ENCODE measurements around the gene COL6A5.
"Not testable (repeated sequence)": the region's sequence is repeated elsewhere in the genome, so short reads cannot be mapped to it uniquely, and the experiment has no call there.

Gene COL6A5, protein sequence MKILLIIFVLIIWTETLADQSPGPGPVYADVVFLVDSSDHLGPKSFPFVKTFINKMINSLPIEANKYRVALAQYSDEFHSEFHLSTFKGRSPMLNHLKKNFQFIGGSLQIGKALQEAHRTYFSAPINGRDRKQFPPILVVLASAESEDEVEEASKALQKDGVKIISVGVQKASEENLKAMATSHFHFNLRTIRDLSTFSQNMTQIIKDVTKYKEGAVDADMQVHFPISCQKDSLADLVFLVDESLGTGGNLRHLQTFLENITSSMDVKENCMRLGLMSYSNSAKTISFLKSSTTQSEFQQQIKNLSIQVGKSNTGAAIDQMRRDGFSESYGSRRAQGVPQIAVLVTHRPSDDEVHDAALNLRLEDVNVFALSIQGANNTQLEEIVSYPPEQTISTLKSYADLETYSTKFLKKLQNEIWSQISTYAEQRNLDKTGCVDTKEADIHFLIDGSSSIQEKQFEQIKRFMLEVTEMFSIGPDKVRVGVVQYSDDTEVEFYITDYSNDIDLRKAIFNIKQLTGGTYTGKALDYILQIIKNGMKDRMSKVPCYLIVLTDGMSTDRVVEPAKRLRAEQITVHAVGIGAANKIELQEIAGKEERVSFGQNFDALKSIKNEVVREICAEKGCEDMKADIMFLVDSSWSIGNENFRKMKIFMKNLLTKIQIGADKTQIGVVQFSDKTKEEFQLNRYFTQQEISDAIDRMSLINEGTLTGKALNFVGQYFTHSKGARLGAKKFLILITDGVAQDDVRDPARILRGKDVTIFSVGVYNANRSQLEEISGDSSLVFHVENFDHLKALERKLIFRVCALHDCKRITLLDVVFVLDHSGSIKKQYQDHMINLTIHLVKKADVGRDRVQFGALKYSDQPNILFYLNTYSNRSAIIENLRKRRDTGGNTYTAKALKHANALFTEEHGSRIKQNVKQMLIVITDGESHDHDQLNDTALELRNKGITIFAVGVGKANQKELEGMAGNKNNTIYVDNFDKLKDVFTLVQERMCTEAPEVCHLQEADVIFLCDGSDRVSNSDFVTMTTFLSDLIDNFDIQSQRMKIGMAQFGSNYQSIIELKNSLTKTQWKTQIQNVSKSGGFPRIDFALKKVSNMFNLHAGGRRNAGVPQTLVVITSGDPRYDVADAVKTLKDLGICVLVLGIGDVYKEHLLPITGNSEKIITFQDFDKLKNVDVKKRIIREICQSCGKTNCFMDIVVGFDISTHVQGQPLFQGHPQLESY (N-terminal part only)

DNA sequence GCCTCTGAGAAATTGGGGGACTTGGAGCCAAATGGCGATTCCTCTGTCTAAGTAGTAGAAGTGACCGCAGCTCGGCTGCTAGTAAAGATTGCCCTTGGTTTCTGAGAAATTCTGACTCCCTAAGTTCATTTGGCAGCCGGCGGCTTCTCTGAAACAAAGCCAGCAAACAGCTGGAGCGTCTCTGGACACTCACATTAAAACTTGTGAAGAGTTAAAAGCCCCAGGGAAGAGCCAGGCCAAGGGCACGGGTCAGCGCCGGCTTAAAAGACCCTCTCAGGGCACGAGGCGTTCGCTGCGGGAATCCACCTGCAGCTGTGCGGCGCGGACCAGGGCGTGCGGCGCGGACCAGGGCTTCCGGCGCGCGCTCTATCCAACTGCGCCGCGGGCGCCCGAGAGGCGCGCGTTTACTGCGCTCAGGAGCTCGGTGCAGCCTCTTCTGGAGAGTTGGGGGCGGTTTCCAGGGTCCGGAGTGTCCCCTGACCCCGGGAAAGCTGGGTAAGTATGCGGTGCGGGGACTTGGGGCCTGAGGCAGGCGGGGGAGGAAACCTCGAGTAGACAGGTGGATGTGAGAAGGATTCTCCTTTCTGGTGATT lies at the start of gene COL6A5:
TSS of gene COL6A5 (plus strand) at position 186 of the 593 bp plus-strand sequence. CDS start 27,967 bp downstream, outside the sequence.
- peak; percentile 45 for DNase-seq

DNA sequence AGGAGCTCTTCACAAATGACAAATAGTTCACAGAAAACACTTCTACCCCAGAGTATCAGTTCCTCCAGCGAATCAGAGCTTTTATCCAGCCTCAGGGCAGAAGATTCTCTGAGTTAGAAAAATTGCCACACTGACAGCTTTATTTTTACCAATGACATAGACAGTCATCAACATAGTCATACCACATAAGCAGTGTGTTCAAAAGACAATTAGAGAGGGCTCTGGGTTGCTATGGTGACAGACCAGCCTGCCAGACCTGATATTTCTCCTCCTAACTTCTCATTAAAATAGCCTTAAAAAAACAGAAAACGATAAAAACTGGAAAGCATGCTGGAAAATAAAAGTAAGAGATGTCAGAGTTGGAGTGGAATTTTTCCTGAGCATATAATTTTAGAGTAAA lies 45.9 kb upstream of the COL6A5 start:
- DNase-seq: no peak

DNA sequence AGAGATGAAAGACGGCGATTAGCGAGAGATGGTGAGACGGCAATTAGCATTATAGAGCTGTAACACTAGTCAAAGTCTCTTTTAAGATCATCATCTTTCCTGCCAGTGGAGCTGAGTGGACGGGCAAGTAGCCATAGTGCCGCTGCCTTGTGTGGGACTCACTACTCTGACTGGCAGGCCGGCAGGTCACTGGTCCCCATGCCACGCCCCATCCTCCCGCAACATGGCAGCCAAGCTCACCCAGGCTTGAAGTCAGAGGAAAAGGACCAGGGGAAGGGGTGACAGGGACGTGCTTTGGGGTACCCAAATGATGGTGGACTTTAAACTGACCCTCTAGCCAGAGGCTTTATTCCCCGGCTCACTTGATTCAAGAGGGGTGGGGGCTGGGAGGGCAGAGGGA lies 44.6 kb upstream of the COL6A5 start:
- no peak for DNase-seq

- DNase-seq: no peak
These were observed 35.4 kb upstream of the COL6A5 start for GRCh38 chr3:130310109-130310508.

DNA sequence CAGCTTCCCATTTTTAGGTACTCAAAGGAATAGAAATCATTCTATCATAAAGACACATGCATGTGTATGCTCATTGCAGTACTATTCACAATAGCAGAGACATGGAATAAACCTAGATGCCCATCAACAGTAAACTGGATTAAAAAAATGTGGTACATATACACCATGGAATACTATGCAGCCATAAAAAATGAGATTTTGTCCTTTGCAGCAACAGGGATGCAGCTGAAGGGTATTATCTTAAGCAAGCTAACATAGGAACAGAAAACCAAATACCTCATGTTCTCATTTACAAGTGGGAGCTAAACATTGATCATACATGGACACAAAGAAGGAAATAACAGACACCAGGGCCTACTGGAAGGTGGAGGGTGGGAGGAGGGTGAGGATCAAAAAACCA lies 33.1 kb upstream of the COL6A5 start:
- no peak for DNase-seq

DNA sequence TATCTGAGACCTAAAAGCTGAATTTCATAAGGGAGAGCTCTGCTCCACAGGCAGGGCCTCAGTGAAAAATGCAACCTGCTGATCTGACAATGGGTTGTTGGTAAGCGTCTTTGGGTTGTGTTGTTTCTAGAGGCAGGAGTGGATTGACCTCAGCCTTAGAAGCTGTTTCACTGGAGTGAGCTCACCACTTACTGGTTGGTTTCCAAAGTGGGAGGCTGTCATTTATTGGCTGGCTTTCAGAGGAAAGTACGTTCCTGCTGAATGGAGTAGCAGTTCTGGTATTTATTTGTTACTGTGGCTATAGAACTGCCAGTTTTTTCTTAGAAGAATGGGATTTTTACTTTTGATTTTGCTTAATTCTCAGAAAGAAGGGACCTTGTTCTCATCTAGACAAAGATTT lies 29.3 kb upstream of the COL6A5 start:
- no peak for DNase-seq

DNA sequence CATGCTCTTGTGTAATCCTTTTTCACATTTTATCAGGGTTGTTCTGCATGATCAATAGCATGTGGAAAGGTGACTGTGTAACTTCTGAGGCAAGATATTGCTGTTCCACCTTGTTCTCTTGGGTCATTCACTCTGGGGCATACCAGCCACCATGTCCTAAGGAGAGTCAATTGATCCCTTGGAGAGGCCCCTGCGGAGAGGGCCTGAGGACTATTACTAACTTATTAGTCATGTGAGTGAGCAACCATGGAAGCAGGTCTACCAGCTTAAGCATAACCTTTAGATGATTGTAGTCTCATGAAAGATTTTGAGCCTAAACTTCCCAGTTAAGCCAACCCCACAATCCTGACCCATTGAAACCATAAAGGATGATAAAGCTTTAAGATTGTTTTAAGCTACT lies 22.0 kb upstream of the COL6A5 start:
- no peak for DNase-seq

DNA sequence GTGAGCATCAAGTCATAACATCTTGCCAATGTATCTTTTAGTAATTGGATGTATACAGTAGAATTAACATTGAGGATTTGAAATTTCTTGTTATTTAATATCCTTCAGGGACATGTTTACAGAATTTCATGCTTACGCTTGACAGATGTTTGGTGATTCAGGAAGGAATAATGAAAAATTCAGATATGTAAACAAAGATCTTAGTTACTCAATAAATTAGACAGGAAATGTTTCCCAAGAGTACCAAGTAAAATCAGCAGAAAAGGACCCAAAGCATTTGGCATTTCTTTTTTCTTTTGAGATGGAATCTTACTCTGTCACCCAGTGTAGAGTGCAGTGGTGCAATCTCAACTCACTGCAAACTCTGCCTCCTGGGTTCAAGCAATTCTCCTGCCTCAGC lies 4.7 kb upstream of the COL6A5 start:
- DNase-seq: no peak

GRCh38 chr3:130341388-130341787 lies 4.1 kb upstream of the COL6A5 start:
- DNase-seq: no peak

DNA sequence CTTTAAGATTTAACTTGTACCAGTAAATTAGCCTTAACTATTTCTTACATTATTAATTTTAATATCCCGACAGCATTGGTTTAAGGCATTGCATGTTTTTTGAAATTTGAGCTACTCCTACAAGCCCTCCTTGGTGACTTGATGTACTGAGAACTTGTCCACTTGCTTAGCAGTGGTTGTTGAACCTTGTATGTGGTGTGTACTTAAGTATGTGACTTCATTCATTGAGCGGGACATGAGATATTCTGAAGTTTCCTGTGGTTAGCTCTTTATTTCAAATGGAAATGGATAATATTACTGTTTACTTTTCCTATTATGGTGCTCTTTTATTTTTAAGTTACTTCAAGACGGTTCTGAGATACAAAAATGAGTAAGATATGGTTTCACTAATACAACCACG lies 3.6 kb upstream of the COL6A5 start:
- no peak for DNase-seq

- no peak for DNase-seq
These were observed 2.4 kb upstream of the COL6A5 start for GRCh38 chr3:130342821-130343661.

- DNase-seq: not testable (repeated sequence)
These were observed 2.8 kb downstream of the COL6A5 start for GRCh38 chr3:130348258-130348657.

- no peak for DNase-seq
These were observed 9.0 kb downstream of the COL6A5 start for GRCh38 chr3:130354430-130354829.

DNA sequence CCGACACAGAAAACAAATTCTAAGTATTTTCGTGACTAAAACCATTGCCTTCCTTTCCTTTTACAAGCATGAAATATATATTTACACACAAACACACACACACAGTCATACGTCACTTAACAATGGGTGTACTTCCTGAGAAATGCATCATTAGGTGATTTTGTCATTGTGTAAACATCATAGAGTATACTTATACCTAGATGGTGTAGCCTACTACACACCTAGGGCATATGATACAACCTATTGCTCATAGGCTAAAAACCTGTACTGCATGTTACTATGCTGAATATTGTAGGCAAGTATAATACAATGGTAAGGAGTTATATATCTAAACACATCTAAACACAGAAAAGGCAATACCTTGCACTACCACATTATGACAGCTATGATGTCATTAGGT lies 28.6 kb downstream of the COL6A5 start:
- DNase-seq: no peak

DNA sequence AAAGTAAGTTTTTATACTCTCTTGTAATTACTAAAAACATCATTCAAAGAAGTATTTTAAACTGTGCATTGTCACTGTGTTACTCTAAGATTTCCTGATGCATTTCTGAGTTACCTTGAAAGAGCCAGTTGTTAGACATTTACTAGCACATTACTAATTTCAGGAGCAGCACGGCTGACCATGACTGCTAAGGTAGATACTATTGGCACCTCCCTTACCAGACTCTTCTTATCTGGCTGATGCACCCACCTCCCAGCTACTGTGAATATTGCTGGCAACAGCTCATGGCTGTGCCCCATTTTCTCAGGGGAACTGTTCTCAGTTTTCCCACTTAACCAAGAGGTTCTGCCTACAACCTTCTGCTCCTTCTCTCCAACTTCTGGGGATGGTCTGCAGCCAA lies 29.4 kb downstream of the COL6A5 start:
- no peak for DNase-seq

GRCh38 chr3:130377960-130378676 lies 32.6 kb downstream of the COL6A5 start:
- DNase-seq: no peak

GRCh38 chr3:130378677-130379191 lies 33.3 kb downstream of the COL6A5 start:
- no peak for DNase-seq

- no peak for DNase-seq
These were observed 33.8 kb downstream of the COL6A5 start for GRCh38 chr3:130379274-130379673.

DNA sequence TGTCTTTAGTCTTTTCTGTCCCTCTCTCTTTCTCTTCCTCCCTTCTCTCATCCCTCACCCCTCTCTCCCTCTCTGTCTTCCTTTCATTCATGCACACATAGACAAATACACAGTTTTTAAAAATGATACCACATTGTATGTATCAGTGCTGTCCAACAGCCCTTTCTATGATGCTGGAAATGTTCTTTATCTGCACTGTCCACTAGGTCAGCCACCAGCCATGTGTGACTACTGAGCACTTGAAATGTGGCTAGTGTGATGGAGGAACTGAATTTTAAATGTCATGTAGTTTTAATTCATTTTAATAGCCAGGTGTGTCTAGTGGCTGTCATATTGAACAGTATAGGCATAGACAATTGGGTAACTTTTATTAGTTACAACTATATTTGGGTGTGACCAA lies 34.9 kb downstream of the COL6A5 start:
- no peak for DNase-seq

GRCh38 chr3:130383424-130383823 lies 38.0 kb downstream of the COL6A5 start:
- DNase-seq: no peak

GRCh38 chr3:130384476-130385025 lies 39.1 kb downstream of the COL6A5 start:
- DNase-seq: no peak

Data from right forelimb (tissue), 1 donor.